ENCODE results near the gene MTA1. TPM values are rescaled to one million over a fixed set of nuclear protein-coding genes. Genes with fewer than 3 reads are reported as not detected.

Gene MTA1
- total RNA-seq, 2 experiments from 2014 or later = 107 to 113 TPM

- ChIA-PET POLR2A (no interaction called here), CTCF (no interaction called here)
- Mint-ChIP-seq H3K27me3 (no peaks in the 10 kb centered on the region), H3K4me1 (ENCODE audit: low read depth) (peaks cover 9% of the 10 kb centered on the region), H3K36me3 (ENCODE audit: low read depth) (no peaks in the 10 kb centered on the region), H3K9me3 (no peaks in the 10 kb centered on the region), H3K4me3 (no peak overlapping the region), H3K27ac (no peak overlapping the region)
- peaks cover 8% of the 10 kb centered on the region for H3K4me1 ChIP-seq (ENCODE audit: insufficient read depth, low read length)
- no peaks in the 10 kb centered on the region for H3K27me3 ChIP-seq (ENCODE audit: control insufficient read depth in 1 of 2, insufficient read depth in 2 of 2, low read length in 2 of 2)
- H3K4me3 ChIP-seq (ENCODE audit: low read length) = no peak overlapping the region
- DNase-seq (no peak), ATAC-seq (ENCODE audit: poor library complexity) (no peak)
- no peaks in the 10 kb centered on the region for H3K9me3 ChIP-seq (ENCODE audit: control insufficient read depth in 1 of 2, insufficient read depth in 1 of 2, low read length in 2 of 2)
- H3K27ac ChIP-seq (ENCODE audit: low read depth in 1 of 2, low read length in 2 of 2) = no peak overlapping the region
- no peaks in the 10 kb centered on the region for H3K36me3 ChIP-seq (ENCODE audit: insufficient read depth, low read length)
- intact Hi-C loops (cut with DNase I, micrococcal nuclease) = loop anchor here in 1 of 2 experiments (10.0 kb wide), 1 partner anchor 48 kb away; no protein-coding TSS in a partner anchor
- TF ChIP-seq, protein P1, sequence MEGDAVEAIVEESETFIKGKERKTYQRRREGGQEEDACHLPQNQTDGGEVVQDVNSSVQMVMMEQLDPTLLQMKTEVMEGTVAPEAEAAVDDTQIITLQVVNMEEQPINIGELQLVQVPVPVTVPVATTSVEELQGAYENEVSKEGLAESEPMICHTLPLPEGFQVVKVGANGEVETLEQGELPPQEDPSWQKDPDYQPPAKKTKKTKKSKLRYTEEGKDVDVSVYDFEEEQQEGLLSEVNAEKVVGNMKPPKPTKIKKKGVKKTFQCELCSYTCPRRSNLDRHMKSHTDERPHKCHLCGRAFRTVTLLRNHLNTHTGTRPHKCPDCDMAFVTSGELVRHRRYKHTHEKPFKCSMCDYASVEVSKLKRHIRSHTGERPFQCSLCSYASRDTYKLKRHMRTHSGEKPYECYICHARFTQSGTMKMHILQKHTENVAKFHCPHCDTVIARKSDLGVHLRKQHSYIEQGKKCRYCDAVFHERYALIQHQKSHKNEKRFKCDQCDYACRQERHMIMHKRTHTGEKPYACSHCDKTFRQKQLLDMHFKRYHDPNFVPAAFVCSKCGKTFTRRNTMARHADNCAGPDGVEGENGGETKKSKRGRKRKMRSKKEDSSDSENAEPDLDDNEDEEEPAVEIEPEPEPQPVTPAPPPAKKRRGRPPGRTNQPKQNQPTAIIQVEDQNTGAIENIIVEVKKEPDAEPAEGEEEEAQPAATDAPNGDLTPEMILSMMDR (IDR thresholded peaks at IDR 0.05) = no peak
Measured at GRCh38 chr14:105376521-105377440, 42.8 kb upstream of the MTA1 start.

- POLR2A ChIA-PET = no interaction called here
Measured at GRCh38 chr14:105377555-105378182, 42.0 kb upstream of the MTA1 start.

DNA sequence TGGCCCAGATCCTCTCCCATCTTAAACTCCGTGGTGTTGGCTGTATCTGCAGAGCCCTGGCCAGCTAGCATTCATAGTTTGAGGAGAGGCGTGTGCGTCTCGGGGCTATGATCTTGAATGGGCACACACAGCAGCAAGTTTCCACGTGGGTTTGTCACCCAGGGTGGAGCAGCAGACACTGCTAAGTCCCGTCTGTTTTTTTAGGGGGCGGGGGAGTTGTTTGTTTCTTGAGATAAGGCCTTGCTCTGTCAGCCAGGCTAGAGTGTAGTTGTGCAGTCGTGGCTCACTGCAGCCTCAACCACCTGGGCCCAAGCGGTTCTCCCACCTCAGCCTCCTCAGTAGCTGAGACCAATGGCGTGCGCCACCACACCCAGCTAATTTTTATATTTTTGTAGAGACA, 41.4 kb upstream of the MTA1 start:
- no peak for DNase-seq
- peaks cover 8% of the 10 kb centered on the region for H3K4me1 ChIP-seq (ENCODE audit: insufficient read depth, low read length)
- ChIA-PET POLR2A (no interaction called here), CTCF (no interaction called here)
- TF ChIP-seq, protein P1 (IDR thresholded peaks at IDR 0.05) = no peak
- no peak overlapping the region for H3K4me3 ChIP-seq (ENCODE audit: low read length)
- H3K27ac ChIP-seq (ENCODE audit: low read depth in 1 of 2, low read length in 2 of 2) = no peak overlapping the region
- no peaks in the 10 kb centered on the region for H3K27me3 ChIP-seq (ENCODE audit: control insufficient read depth in 1 of 2, insufficient read depth in 2 of 2, low read length in 2 of 2)
- no peak overlapping the region for H3K4me3 Mint-ChIP-seq
- H3K9me3 ChIP-seq (ENCODE audit: control insufficient read depth in 1 of 2, insufficient read depth in 1 of 2, low read length in 2 of 2) = no peaks in the 10 kb centered on the region
- peaks cover 9% of the 10 kb centered on the region for H3K4me1 Mint-ChIP-seq (ENCODE audit: low read depth)
- H3K9me3 Mint-ChIP-seq = no peaks in the 10 kb centered on the region
- no peaks in the 10 kb centered on the region for H3K27me3 Mint-ChIP-seq
- H3K36me3 Mint-ChIP-seq (ENCODE audit: low read depth) = peaks cover 3% of the 10 kb centered on the region
- no peak for ATAC-seq (ENCODE audit: poor library complexity)
- no peak overlapping the region for H3K27ac Mint-ChIP-seq
- intact Hi-C loops (cut with DNase I, micrococcal nuclease) = loop anchor here in 1 of 2 experiments (10.0 kb wide), 1 partner anchor 47 kb away; no protein-coding TSS in a partner anchor
- H3K36me3 ChIP-seq (ENCODE audit: insufficient read depth, low read length) = peaks cover 2% of the 10 kb centered on the region

More at GRCh38 chr14:105377555-105378182, 42.0 kb upstream of the MTA1 start:
- intact Hi-C loops (cut with DNase I, micrococcal nuclease) = loop anchor here in 1 of 2 experiments (10.0 kb wide), 1 partner anchor 47 kb away; no protein-coding TSS in a partner anchor
- H3K27me3 ChIP-seq (ENCODE audit: control insufficient read depth in 1 of 2, insufficient read depth in 2 of 2, low read length in 2 of 2) = no peaks in the 10 kb centered on the region
- H3K27me3 Mint-ChIP-seq = no peaks in the 10 kb centered on the region
- no peaks in the 10 kb centered on the region for H3K9me3 Mint-ChIP-seq
- CTCF ChIA-PET = no interaction called here
- ATAC-seq (ENCODE audit: poor library complexity) (no peak), DNase-seq (no peak)
- no peak overlapping the region for H3K4me3 ChIP-seq (ENCODE audit: low read length)
- peaks cover 9% of the 10 kb centered on the region for H3K4me1 Mint-ChIP-seq (ENCODE audit: low read depth)
- no peak overlapping the region for H3K27ac ChIP-seq (ENCODE audit: low read depth in 1 of 2, low read length in 2 of 2)
- H3K36me3 ChIP-seq (ENCODE audit: insufficient read depth, low read length) = no peaks in the 10 kb centered on the region
- H3K36me3 Mint-ChIP-seq (ENCODE audit: low read depth) = no peaks in the 10 kb centered on the region
- TF ChIP-seq, protein P1 (IDR thresholded peaks at IDR 0.05) = no peak
- H3K4me3 Mint-ChIP-seq = no peak overlapping the region
- no peak overlapping the region for H3K27ac Mint-ChIP-seq
- peaks cover 8% of the 10 kb centered on the region for H3K4me1 ChIP-seq (ENCODE audit: insufficient read depth, low read length)
- no peaks in the 10 kb centered on the region for H3K9me3 ChIP-seq (ENCODE audit: control insufficient read depth in 1 of 2, insufficient read depth in 1 of 2, low read length in 2 of 2)
